ENCODE measurements around the gene FXYD2. TPM values are rescaled to one million over a fixed set of nuclear protein-coding genes. Genes with fewer than 3 reads are reported as not detected.

FXYD2 gene
- total RNA-seq, 1 experiment from 2014 or later, result not detected

DNA sequence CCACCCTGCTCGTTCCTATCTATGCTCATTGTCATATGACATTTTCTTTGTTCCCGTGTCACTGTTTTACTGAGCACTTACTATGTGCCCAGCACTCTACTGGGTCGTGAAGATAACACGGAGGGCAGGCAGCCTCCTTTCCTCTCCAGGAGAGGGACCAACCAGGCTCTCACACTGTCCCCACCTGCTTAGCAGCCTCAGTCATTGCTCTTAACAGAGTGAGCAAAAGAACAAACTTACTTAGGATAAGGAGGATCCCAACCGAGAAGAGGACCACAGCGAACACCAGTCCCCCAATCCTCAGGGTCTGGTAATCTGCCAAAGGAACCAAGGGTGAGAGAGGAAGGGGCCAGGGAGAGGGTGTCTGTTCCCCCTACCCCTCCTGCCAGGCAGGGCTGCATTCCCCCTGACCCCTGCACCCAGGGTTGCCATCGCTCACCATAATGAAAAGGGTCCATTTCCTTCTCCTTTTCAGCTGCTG lies 17.0 kb upstream of the FXYD2 start:
- Histone ChIP-seq H3K9me2 (replicated peaks; ENCODE audit: low read length) (no peaks in the 10 kb centered on the region), H2AFZ (ENCODE audit: low read length) (no peak overlapping the region), H3K27me3 (ENCODE audit: low read length) (peaks cover 73% of the 10 kb centered on the region), H3K4me3 (ENCODE audit: low read length) (no peak overlapping the region), H3K4me2 (ENCODE audit: low read length) (no peak overlapping the region), H4K20me1 (ENCODE audit: low read length) (no peaks in the 10 kb centered on the region), H3F3A (ENCODE audit: low read length, unreplicated experiment) (no peaks in the 10 kb centered on the region), H3K9me3 (ENCODE audit: low read length) (no peaks in the 10 kb centered on the region), H3K9ac (ENCODE audit: low read length) (no peak overlapping the region), H3K4me1 (ENCODE audit: insufficient read depth, low read length) (no peaks in the 10 kb centered on the region), H3K79me2 (ENCODE audit: low read length) (no peaks in the 10 kb centered on the region), H3K36me3 (ENCODE audit: low read depth, low read length) (no peaks in the 10 kb centered on the region), H3K27ac (ENCODE audit: low read length) (no peak overlapping the region)
- CTCF ChIA-PET, result no interaction called here
- intact Hi-C loops (cut with micrococcal nuclease), result no loop called here
- POLR2A ChIA-PET (ENCODE audit: unreplicated experiment), result no interaction called here
- no peak for DNase-seq
- no peak for ATAC-seq
- BruUV-seq (replicated peaks), result no TSS peak
- TF ChIP-seq EZH2phosphoT487 (IDR thresholded peaks at IDR 0.05; ENCODE audit: borderline replicate concordance, low read length) (no peak), EZH2 (IDR thresholded peaks at IDR 0.05; ENCODE audit: low read length, unreplicated experiment) (no peak)
- TF ChIP-seq, protein P1, sequence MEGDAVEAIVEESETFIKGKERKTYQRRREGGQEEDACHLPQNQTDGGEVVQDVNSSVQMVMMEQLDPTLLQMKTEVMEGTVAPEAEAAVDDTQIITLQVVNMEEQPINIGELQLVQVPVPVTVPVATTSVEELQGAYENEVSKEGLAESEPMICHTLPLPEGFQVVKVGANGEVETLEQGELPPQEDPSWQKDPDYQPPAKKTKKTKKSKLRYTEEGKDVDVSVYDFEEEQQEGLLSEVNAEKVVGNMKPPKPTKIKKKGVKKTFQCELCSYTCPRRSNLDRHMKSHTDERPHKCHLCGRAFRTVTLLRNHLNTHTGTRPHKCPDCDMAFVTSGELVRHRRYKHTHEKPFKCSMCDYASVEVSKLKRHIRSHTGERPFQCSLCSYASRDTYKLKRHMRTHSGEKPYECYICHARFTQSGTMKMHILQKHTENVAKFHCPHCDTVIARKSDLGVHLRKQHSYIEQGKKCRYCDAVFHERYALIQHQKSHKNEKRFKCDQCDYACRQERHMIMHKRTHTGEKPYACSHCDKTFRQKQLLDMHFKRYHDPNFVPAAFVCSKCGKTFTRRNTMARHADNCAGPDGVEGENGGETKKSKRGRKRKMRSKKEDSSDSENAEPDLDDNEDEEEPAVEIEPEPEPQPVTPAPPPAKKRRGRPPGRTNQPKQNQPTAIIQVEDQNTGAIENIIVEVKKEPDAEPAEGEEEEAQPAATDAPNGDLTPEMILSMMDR (conservative IDR thresholded peaks at IDR 0.05; ENCODE audit: low read depth, low read length), result no peak

DNA sequence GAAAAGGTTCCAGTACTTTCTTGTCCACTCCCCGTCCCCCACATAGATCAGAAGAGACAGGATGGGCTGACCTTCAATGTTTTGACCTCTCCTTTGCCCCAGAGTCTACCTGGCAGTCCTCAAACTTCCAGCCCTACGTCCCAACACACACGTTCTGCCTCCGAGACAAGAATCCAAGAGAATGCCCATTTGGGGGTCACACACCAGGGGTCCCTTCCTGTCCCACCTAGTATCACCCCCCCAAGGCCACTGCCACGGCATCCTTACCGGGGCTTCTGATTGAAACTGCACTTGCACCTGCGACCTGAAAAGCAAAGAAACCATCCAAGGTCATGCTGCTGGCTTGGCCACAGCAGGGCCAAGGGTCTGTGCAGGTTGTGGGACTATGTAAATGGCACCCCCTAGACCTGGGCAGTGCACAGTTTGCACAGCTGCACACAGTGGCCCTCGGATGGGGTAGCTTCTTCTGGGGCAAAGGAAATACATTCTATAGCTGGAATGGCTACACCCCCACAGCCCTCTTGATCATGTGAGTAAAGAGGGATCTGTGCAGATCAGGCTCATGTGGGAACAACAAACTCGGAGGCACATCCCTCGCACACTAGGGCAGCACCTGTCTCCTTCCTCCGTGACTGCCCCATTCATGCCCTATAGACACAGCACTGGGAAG lies 16.5 kb upstream of the FXYD2 start:
- ChIA-PET CTCF (no interaction called here), POLR2A (ENCODE audit: unreplicated experiment) (no interaction called here)
- Histone ChIP-seq H4K20me1 (ENCODE audit: low read length) (no peaks in the 10 kb centered on the region), H3K9ac (ENCODE audit: low read length) (no peak overlapping the region), H3K4me1 (ENCODE audit: insufficient read depth, low read length) (no peaks in the 10 kb centered on the region), H3K4me2 (ENCODE audit: low read length) (no peak overlapping the region), H3K79me2 (ENCODE audit: low read length) (no peaks in the 10 kb centered on the region), H3K9me3 (ENCODE audit: low read length) (no peaks in the 10 kb centered on the region), H3K27ac (ENCODE audit: low read length) (no peak overlapping the region), H3K9me2 (replicated peaks; ENCODE audit: low read length) (no peaks in the 10 kb centered on the region), H3K27me3 (ENCODE audit: low read length) (peaks cover 73% of the 10 kb centered on the region), H3F3A (ENCODE audit: low read length, unreplicated experiment) (no peaks in the 10 kb centered on the region), H2AFZ (ENCODE audit: low read length) (no peak overlapping the region), H3K36me3 (ENCODE audit: low read depth, low read length) (no peaks in the 10 kb centered on the region), H3K4me3 (ENCODE audit: low read length) (no peak overlapping the region)
- intact Hi-C loops (cut with micrococcal nuclease), result no loop called here
- BruUV-seq (replicated peaks), result no TSS peak
- TF ChIP-seq EZH2phosphoT487 (IDR thresholded peaks at IDR 0.05; ENCODE audit: borderline replicate concordance, low read length) (no peak), EZH2 (IDR thresholded peaks at IDR 0.05; ENCODE audit: low read length, unreplicated experiment) (no peak)
- TF ChIP-seq, protein P1 (conservative IDR thresholded peaks at IDR 0.05; ENCODE audit: low read depth, low read length), result no peak
- no peak for ATAC-seq
- no peak for DNase-seq
